Measurements from ENCODE around the gene SYNM.

GRCh38 chr15:99103279-99103678 lies 1.6 kb upstream of the SYNM start:
- TF ChIP-seq CTCF (IDR thresholded peaks at IDR 0.05; ENCODE audit: poor library complexity), result no peak
- no peak for TF ChIP-seq EZH2phosphoT487 (IDR thresholded peaks at IDR 0.05; ENCODE audit: low read depth, severe bottlenecking, unreplicated experiment)

All from hepatocyte (in vitro differentiated cells).